B cell (primary cell): ENCODE data around the gene C14orf119. TPM values are rescaled to one million over a fixed set of nuclear protein-coding genes. Genes with fewer than 3 reads are reported as not detected.

Experiments
- ATAC-seq: fragments of 200-7000 bp; cut with Tn5 transposase; one replicate; pipeline ENCODE4 v1.10.0; 2021; ENCODE audit warnings: low read depth, mild to moderate bottlenecking, moderate number of reproducible peaks, moderate library complexity
- CTCF ChIA-PET: fragments of 350-600 bp; sonication (Branson Sonifier 250); formaldehyde crosslinking; loops from one replicate; lab custom pipeline; 2021; ENCODE audit warnings: antibody characterized with exemption, inconsistent platforms; lab: Charles Lee
- POLR2A ChIA-PET: fragments of 350-600 bp; sonication (Branson Sonifier 250); formaldehyde crosslinking; loops from one replicate; lab custom pipeline; 2021; ENCODE audit warnings: antibody characterized with exemption; lab: Charles Lee
- DNase-seq: peaks from one replicate; pipeline ENCODE4 v3.0.0; 2013
- H2AFZ ChIP-seq: 2 replicates; pipeline ENCODE4 v1.6.1; 2012; ENCODE audit warnings: mild to moderate bottlenecking, low read depth, low read length; ENCODE audit not compliant: insufficient read depth, poor library complexity, severe bottlenecking
- H3K27ac ChIP-seq, 2 donors: 1 replicate in 1 of 2; 2 replicates in 1 of 2; pipeline ENCODE4 v1.5.1; 2012 to 2013; ENCODE audit warnings: low read length in 2 of 2, mild to moderate bottlenecking in 2 of 2, moderate library complexity in 1 of 2
- H3K27me3 ChIP-seq, 4 experiments: fragments of 200-600 bp in 1 of 4; sonication (generic) in 1 of 4; replicated peaks in 1 of 4; 1 replicate in 2 of 4; 2 replicates in 2 of 4; pipeline versions ENCODE4 v1.6.1 to v1.7.0; 2013 to 2016; ENCODE audit warnings: low read length in 3 of 4, mild to moderate bottlenecking in 2 of 4, mixed read lengths in 1 of 4, moderate library complexity in 1 of 4; ENCODE audit not compliant: insufficient read depth in 4 of 4, control insufficient read depth in 3 of 4; ENCODE audit errors: control extremely low read depth in 1 of 4
- H3K36me3 ChIP-seq, 2 experiments: replicated peaks in 1 of 2; 1 replicate in 1 of 2; 2 replicates in 1 of 2; pipeline versions ENCODE4 v1.6.1 to v1.7.1; 2013; ENCODE audit warnings: low read length in 1 of 2; ENCODE audit not compliant: insufficient read depth in 2 of 2, control insufficient read depth in 1 of 2; ENCODE audit errors: control extremely low read depth in 1 of 2, extremely low read depth in 1 of 2
- H3K4me1 ChIP-seq, 2 donors: fragments of 200-600 bp in 1 of 2; sonication (generic) in 1 of 2; 1 replicate in 1 of 2; 2 replicates in 1 of 2; pipeline versions ENCODE4 v1.5.1 to v1.6.1; 2013 to 2017; ENCODE audit warnings: low read length in 2 of 2; ENCODE audit not compliant: control insufficient read depth in 2 of 2, insufficient read depth in 2 of 2
- H3K4me2 ChIP-seq: replicated peaks from 2 replicates; pipeline ENCODE3; 2012; ENCODE audit warnings: mild to moderate bottlenecking, low read depth, low read length; ENCODE audit not compliant: poor library complexity, severe bottlenecking
- H3K4me3 ChIP-seq, 5 experiments: fragments of 200-600 bp in 1 of 5; sonication (generic) in 1 of 5; 1 replicate in 3 of 5; 2 replicates in 2 of 5; pipeline versions ENCODE4 v1.5.1 to v1.7.0; 2011 to 2016; ENCODE audit warnings: low read length in 4 of 5, mild to moderate bottlenecking in 4 of 5, low read depth in 2 of 5, control low read depth in 1 of 5, moderate library complexity in 1 of 5; ENCODE audit not compliant: insufficient read depth in 1 of 5; ENCODE audit errors: control extremely low read depth in 1 of 5, extremely low read depth in 1 of 5
- H3K79me2 ChIP-seq: fragments of 200-600 bp; sonication (generic); one replicate; pipeline ENCODE4 v1.6.0; 2016; ENCODE audit warnings: low read length; ENCODE audit not compliant: control insufficient read depth, insufficient read depth
- H3K9ac ChIP-seq: fragments of 200-600 bp; sonication (generic); 2 replicates; pipeline ENCODE4 v1.6.1; 2017; ENCODE audit warnings: mild to moderate bottlenecking, low read length, moderate library complexity
- H3K9me3 ChIP-seq, 3 donors: one replicate each; pipeline versions ENCODE4 v1.6.1 to v1.7.1; 2013; ENCODE audit warnings: low read length in 2 of 3; ENCODE audit not compliant: control insufficient read depth in 2 of 3, insufficient read depth in 1 of 3; ENCODE audit errors: control extremely low read depth in 1 of 3
- H4K20me1 ChIP-seq: 2 replicates; pipeline ENCODE4 v1.6.0; 2012; ENCODE audit warnings: mild to moderate bottlenecking, low read length; ENCODE audit not compliant: insufficient read depth, control insufficient read depth, poor library complexity, severe bottlenecking
- H3K27ac Mint-ChIP-seq: one replicate; pipeline ENCODE4 v1.8.0; 2021; ENCODE audit warnings: mixed read lengths
- H3K27me3 Mint-ChIP-seq: one replicate; pipeline ENCODE4 v1.8.0; 2021; ENCODE audit warnings: mixed read lengths
- H3K4me1 Mint-ChIP-seq: one replicate; pipeline ENCODE4 v1.8.0; 2021; ENCODE audit warnings: mixed read lengths
- H3K4me3 Mint-ChIP-seq: one replicate; pipeline ENCODE4 v1.8.0; 2021; ENCODE audit warnings: mixed read lengths
- H3K9me3 Mint-ChIP-seq: one replicate; pipeline ENCODE4 v1.8.0; 2022; ENCODE audit warnings: mixed read lengths; ENCODE audit not compliant: insufficient read depth
- EZH2 ChIP-seq: IDR thresholded peaks from 2 replicates; pipeline ENCODE4 v1.6.1; 2012; ENCODE audit warnings: borderline replicate concordance, low read depth, mild to moderate bottlenecking, moderate library complexity, low read length; ENCODE audit not compliant: insufficient read depth, poor library complexity, severe bottlenecking
- WGBS: methylation state at CpG from one replicate; pipeline ENCODE4 v1.1.5; 2013; ENCODE audit warnings: missing lambda C conversion rate; ENCODE audit not compliant: insufficient coverage; 5-methylcytosine and 5-hydroxymethylcytosine counted together
- intact Hi-C: fragments of 100-400 bp; cut with micrococcal nuclease; formaldehyde crosslinking; loops from one replicate; pipeline ENCODE4 v1.10.0; 2022
- polyA plus RNA-seq: library from polyadenylated mRNA; depleted of rRNA; stranded (reverse); fragments of >200 nt; gene quantifications from 2 replicates; pipeline ENCODE4 v1.2.3, GENCODE V29; 2012
- total RNA-seq, 2 donors: library from RNA; stranded (reverse); fragments of 120-200 nt in 1 of 2; gene quantifications; 1 replicate in 1 of 2; 2 replicates in 1 of 2; pipeline versions ENCODE4 v1.2.3 to v1.2.4, GENCODE V29; 2013 to 2022
- TF ChIP-seq, protein P1 (sequence below): fragments of 200-600 bp; IDR thresholded peaks from one replicate; pipeline ENCODE4 v1.8.0; 2022; ENCODE audit warnings: antibody characterized with exemption, mild to moderate bottlenecking

Gene C14orf119
- total and polyA plus RNA-seq, 2 donors (not counting 1 experiment from before 2014, with no cell fraction given): 12.2 to 30.6 TPM

DNA sequence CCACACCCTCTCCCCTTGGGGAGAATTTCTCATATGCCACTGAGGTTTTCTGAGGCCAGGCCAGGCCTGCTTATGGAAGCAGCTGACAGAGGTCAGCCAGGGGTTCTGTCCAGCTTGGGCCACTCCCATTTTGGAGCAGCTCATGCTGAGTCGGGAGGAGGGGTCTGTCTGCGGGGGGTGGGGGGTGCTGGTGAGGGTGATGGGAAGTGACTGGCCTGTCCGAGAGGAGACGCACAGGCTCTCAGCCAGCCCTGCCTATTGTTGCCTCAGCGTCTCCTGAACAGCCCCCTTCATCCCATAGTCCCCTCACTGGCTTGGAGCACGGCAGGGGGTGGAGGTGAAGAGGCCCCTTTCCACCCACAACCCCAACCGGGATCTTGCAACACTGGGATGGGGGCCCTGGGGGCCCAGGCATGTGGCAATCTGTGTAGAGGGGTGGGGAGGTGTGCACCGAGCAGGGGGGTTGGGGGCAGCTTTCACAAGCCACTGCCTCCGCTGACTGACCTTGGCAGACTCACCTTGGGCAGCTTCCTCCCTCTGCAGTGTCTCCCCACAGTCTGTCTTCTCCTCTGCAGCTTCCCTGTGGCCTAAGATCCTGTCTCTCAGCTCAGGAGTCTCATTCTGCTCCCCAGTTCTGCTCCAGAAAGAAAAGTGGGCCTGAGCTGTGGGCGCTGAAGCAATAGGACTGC lies 18.3 kb downstream of the C14orf119 start:
- Histone ChIP-seq H3K9me3 (peaks cover 0 to under 1% (median 0%) of the 10 kb centered on the region in 3 donors), H3K27me3 (peaks cover 0 to 30% (median 11%) of the 10 kb centered on the region in 4 experiments), H3K4me1 (no peaks in the 10 kb centered on the region), H2AFZ (no peak overlapping the region), H3K9ac (no peak overlapping the region), H4K20me1 (no peaks in the 10 kb centered on the region), H3K36me3 (no peaks in the 10 kb centered on the region), H3K4me2 (no peak overlapping the region), H3K27ac (no peak overlapping the region), H3K79me2 (no peaks in the 10 kb centered on the region), H3K4me3 (no peak overlapping the region)
- DNase-seq: no peak
- TF ChIP-seq, protein P1, sequence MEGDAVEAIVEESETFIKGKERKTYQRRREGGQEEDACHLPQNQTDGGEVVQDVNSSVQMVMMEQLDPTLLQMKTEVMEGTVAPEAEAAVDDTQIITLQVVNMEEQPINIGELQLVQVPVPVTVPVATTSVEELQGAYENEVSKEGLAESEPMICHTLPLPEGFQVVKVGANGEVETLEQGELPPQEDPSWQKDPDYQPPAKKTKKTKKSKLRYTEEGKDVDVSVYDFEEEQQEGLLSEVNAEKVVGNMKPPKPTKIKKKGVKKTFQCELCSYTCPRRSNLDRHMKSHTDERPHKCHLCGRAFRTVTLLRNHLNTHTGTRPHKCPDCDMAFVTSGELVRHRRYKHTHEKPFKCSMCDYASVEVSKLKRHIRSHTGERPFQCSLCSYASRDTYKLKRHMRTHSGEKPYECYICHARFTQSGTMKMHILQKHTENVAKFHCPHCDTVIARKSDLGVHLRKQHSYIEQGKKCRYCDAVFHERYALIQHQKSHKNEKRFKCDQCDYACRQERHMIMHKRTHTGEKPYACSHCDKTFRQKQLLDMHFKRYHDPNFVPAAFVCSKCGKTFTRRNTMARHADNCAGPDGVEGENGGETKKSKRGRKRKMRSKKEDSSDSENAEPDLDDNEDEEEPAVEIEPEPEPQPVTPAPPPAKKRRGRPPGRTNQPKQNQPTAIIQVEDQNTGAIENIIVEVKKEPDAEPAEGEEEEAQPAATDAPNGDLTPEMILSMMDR: no peak
- TF ChIP-seq EZH2: no peak
- Mint-ChIP-seq H3K4me1 (peaks cover 3% of the 10 kb centered on the region), H3K9me3 (no peaks in the 10 kb centered on the region), H3K27ac (no peak overlapping the region), H3K27me3 (peaks cover 19% of the 10 kb centered on the region), H3K4me3 (no peak overlapping the region)
- ATAC-seq: no peak
- POLR2A ChIA-PET: no interaction called here
- WGBS: 96% methylated on average over 2 of the region's 10 CpGs
- intact Hi-C loops: no loop called here
- CTCF ChIA-PET: interaction anchor here (1.1 to 1.4 kb wide), 2 partner anchors 8 to 45 kb away, joined by 3 to 5 read pairs; no protein-coding TSS in a partner anchor

DNA sequence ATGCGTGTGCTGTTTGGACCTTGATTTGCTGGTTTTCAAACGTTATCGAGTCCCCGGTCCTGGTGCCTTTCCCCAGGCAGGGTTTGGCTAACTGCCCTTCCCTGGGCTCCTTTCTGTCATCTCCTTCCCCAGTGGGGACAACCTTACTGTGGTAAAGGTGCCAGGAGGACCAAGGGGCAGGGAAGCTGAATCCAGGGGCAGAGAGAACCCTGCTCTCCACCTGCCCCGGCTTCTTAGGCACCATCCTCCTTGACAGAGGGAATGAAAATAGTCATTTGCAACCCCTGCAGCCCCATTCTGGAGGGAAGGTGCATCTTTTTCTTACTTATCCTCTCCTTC lies 18.8 kb downstream of the C14orf119 start:
- H3K79me2 ChIP-seq: no peaks in the 10 kb centered on the region
- WGBS: 89% methylated on average over 5 of the region's 5 CpGs
- ATAC-seq (no peak), DNase-seq (no peak)
- TF ChIP-seq, protein P1: no peak
- no peak for TF ChIP-seq EZH2
- H3K9ac ChIP-seq: no peak overlapping the region
- Mint-ChIP-seq H3K27ac (no peak overlapping the region), H3K27me3 (peaks cover 19% of the 10 kb centered on the region), H3K9me3 (no peaks in the 10 kb centered on the region), H3K4me1 (peaks cover 5% of the 10 kb centered on the region), H3K4me3 (no peak overlapping the region)
- no peaks in the 10 kb centered on the region for H4K20me1 ChIP-seq
- intact Hi-C loops: no loop called here
- no peak overlapping the region for H2AFZ ChIP-seq
- peaks cover 0 to 30% (median 11%) of the 10 kb centered on the region in 4 experiments for H3K27me3 ChIP-seq
- H3K4me3 ChIP-seq: no peak overlapping the region
- ChIA-PET POLR2A (no interaction called here), CTCF (no interaction called here)
- peaks cover 3 to 4% of the 10 kb centered on the region in 2 donors for H3K4me1 ChIP-seq
- H3K36me3 ChIP-seq: no peaks in the 10 kb centered on the region
- H3K9me3 ChIP-seq: no peaks in the 10 kb centered on the region
- no peak overlapping the region for H3K27ac ChIP-seq
- H3K4me2 ChIP-seq: no peak overlapping the region
